ENCODE results near the gene DYNLT5.

GRCh38 chr1:66770240-66770639, 18.0 kb downstream of the DYNLT5 start:
- TF ChIP-seq CTCF (IDR thresholded peaks at IDR 0.05 in 8 of 11, conservative IDR thresholded peaks at IDR 0.05 in 3 of 11) (no peak), POLR2A (IDR thresholded peaks at IDR 0.05) (no peak), POLR2AphosphoS5 (IDR thresholded peaks at IDR 0.05) (no peak)

Data from spleen (tissue), 7 donors.